GM12865 (cell line): ENCODE results near the gene OPCML.

Source experiments
- DNase-seq: peaks from one replicate; pipeline ENCODE4 v3.0.0; 2010; ENCODE audit warnings: low read depth
- H3K4me3 ChIP-seq: 2 replicates; pipeline ENCODE4 v1.5.1; 2011; ENCODE audit warnings: mild to moderate bottlenecking, low read depth, low read length, control low read depth
- TF ChIP-seq, protein P1 (sequence below): IDR thresholded peaks from 2 replicates; pipeline ENCODE4 v1.5.1; 2011; ENCODE audit warnings: low read length, control low read depth, low read depth, inconsistent platforms; ENCODE audit not compliant: insufficient read depth; ENCODE audit errors: missing control alignments

OPCML gene

DNA sequence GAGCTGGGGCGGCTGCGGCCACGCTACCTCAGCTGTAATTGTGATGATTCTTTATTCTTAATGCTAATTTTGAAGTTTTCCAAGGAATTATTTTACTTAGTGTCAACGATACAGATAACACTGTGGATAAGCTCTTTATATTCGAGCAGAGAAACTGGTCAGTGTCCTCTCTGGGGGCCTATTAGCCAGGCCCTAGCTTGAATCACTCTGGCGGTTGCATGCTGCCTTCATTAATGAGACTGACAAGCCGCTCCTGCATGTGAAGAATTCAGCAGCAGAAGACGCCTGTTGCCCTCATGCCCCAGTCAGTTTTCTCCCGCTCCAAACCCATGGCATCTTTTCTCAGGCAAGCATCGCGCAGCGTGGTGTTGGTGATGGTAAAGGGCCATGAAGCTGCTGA, 851.7 kb downstream of the OPCML start:
- no peak for DNase-seq
- no peak overlapping the region for H3K4me3 ChIP-seq
- TF ChIP-seq, protein P1, sequence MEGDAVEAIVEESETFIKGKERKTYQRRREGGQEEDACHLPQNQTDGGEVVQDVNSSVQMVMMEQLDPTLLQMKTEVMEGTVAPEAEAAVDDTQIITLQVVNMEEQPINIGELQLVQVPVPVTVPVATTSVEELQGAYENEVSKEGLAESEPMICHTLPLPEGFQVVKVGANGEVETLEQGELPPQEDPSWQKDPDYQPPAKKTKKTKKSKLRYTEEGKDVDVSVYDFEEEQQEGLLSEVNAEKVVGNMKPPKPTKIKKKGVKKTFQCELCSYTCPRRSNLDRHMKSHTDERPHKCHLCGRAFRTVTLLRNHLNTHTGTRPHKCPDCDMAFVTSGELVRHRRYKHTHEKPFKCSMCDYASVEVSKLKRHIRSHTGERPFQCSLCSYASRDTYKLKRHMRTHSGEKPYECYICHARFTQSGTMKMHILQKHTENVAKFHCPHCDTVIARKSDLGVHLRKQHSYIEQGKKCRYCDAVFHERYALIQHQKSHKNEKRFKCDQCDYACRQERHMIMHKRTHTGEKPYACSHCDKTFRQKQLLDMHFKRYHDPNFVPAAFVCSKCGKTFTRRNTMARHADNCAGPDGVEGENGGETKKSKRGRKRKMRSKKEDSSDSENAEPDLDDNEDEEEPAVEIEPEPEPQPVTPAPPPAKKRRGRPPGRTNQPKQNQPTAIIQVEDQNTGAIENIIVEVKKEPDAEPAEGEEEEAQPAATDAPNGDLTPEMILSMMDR, result no peak

DNA sequence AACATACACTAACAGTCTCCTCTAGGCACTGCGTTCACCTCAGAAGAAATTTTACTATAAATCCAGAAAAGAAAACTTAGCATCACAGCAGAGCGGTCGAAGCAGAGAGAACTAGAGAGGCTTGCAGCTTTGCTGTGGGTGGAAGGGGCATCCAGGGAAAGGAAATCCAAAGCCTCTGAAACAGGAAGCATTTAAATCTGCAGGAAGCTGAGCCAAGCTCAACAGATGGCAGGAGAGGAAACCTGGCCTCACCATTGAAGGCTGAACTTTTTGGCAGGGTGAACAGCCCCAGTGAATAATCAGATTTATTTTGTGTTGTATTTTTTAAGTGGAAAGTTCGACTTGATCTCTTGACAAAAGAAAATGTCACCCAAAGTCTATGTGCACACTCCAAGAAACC, 858.1 kb downstream of the OPCML start:
- TF ChIP-seq, protein P1, result no peak
- no peak for DNase-seq

DNA sequence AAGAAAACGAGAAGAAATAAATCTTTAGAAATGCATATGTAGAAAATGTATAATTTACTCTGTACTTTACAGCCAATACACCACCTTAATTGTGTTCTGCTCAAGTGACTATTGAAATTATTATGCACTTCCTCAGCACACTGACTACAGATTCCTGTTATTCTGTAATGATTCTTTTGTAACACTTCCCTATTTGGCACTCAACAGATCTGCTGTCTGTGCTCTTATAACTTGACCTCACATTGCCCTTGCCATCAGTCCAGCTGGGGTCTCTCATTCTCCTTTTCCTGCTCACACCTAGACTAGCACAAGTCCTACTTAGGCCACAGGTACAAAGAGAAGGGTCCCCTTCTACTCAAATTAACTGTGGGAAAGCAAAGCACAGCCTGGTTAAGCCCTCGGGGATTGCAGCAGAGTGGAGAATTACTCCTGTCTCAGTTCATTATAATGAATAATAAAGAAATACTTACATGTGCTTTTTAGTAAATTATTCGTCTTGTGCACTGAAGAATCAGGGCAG, 860.4 kb downstream of the OPCML start:
- H3K4me3 ChIP-seq, result no peak overlapping the region
- TF ChIP-seq, protein P1, result no peak
- DNase-seq, result no peak

More for the DNA sequence above, 858.1 kb downstream of the OPCML start:
- H3K4me3 ChIP-seq, result no peak overlapping the region

DNA sequence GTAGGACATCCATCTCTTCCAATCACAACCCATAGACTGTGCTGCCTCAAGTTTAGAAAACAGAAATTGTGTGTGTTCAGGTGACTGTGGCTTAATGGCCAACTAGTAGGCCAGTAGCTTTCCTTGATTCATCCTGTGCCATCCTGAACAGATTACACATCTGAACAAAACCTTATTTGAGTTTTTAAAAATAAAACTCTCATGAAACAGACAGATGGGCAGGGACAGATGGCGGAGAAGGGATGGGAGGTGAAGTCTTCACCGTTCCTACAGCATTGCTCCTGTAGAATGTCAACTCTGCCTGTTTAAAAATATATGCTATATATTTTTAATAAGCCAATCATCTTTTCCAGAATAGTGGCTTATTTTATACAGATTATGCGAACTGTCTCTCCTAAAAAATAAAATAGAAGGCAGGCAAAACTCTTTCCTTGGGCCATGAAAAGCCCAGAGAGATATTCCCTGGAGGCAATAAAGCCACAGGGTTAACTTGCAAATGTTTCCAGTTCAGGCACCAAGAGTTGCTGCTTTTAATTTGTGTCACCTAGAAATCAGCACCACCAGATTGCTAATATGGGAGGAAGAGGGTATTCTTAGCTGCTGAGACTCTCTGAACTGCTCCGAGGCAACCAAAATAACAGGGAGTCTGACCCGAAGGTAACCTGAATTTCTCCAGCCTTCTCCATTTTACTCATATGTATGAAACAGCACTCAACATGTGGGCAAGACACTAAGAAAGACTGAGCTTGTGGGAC, 861.2 kb downstream of the OPCML start:
- DNase-seq, result no peak

DNA sequence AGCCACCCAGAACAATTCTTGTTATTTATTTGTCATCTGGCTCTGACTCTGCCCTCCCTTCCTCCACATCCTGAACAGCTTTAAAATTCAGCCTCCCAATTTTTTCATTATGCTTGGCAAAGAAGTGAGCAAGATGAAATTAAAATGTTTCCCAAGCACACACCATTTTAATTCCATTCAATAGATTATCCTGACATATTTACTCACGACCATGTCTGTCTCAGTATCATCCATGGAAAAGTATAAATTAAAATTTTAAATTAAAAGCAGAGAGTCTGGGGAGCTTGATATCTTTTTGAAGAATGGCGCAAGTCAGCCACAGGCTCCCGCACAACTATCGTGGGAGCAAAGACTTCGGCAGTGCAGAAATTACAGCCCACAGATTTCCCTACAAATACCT, 862.4 kb downstream of the OPCML start:
- H3K4me3 ChIP-seq, result no peak overlapping the region
- DNase-seq, result no peak

More for the DNA sequence above, 861.2 kb downstream of the OPCML start:
- TF ChIP-seq, protein P1, result no peak
- no peak overlapping the region for H3K4me3 ChIP-seq

DNA sequence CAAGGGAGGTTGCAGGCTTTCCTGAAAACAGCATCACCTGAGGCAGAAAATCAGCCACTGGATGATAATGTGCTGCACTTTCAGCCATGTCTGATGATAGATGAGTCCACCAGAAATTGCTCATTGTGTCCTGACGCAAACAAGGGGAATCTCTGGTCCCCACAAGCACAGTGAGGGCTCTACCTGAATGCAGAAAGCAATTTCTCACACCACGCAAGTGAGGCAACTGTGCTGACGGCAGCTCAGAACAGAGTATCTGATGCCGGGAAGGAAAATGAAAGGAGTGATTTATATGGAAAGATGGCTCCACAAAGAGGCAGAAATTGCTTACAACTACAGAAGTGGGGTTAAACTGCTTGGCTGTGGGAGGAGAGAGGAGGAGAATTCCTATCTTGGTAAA, 867.1 kb downstream of the OPCML start:
- no peak for DNase-seq
- TF ChIP-seq, protein P1, result no peak
- H3K4me3 ChIP-seq, result no peak overlapping the region

More for the DNA sequence above, 862.4 kb downstream of the OPCML start:
- TF ChIP-seq, protein P1, result no peak
